Esophagus muscularis mucosa (tissue), 4 donors: Measurements from ENCODE around the gene SUPT4H1. TPM values are rescaled to one million over a fixed set of nuclear protein-coding genes. Genes with fewer than 3 reads are reported as not detected.

Experiments
- DNase-seq: peaks from one replicate; pipeline ENCODE4 v3.0.0-alpha.2; 2017; ENCODE audit errors: extremely low spot score
- H3K27ac ChIP-seq, 4 donors: fragments of 200-600 bp; sonication (generic); replicated peaks in 1 of 4; 1 replicate in 3 of 4; 2 replicates in 1 of 4; pipeline ENCODE4 v1.5.1; 2016 to 2019; ENCODE audit warnings: mild to moderate bottlenecking in 1 of 4
- H3K27me3 ChIP-seq, 4 donors: fragments of 200-600 bp; sonication (generic); one replicate each; pipeline versions ENCODE4 v1.5.1 to v1.6.0; 2016 to 2019
- H3K36me3 ChIP-seq, 4 donors: fragments of 200-600 bp; sonication (generic); one replicate each; pipeline ENCODE4 v1.5.1; 2016 to 2019
- H3K4me1 ChIP-seq, 4 donors: fragments of 200-600 bp; sonication (generic); one replicate each; pipeline ENCODE4 v1.5.1; 2016 to 2019
- H3K4me3 ChIP-seq, 4 donors: fragments of 200-600 bp; sonication (generic); 1 replicate in 2 of 4; 2 replicates in 2 of 4; pipeline ENCODE4 v1.5.1; 2016 to 2019; ENCODE audit warnings: mild to moderate bottlenecking in 4 of 4, moderate library complexity in 1 of 4
- H3K9me3 ChIP-seq, 4 donors: fragments of 200-600 bp; sonication (generic); 1 replicate in 3 of 4; 2 replicates in 1 of 4; pipeline ENCODE4 v1.5.1; 2016 to 2019
- CTCF ChIP-seq, 3 experiments: fragments of 200-600 bp in 2 of 3; fragments of 450-650 bp in 1 of 3; sonication (generic) in 2 of 3; IDR thresholded peaks; one replicate each; pipeline ENCODE4 v1.5.1; 2017 to 2019; ENCODE audit warnings: antibody characterized with exemption in 3 of 3, mild to moderate bottlenecking in 2 of 3, moderate library complexity in 1 of 3
- EP300 ChIP-seq: sonication (generic); formaldehyde crosslinking; IDR thresholded peaks from one replicate; pipeline ENCODE4 v1.6.1; 2017; ENCODE audit warnings: antibody characterized with exemption
- POLR2A ChIP-seq: fragments of 450-650 bp; IDR thresholded peaks from one replicate; pipeline ENCODE4 v1.6.1; 2017; ENCODE audit warnings: antibody characterized with exemption, moderate library complexity, mild to moderate bottlenecking, low read depth
- POLR2AphosphoS5 ChIP-seq, 2 donors: sonication (generic); formaldehyde crosslinking; IDR thresholded peaks; one replicate each; pipeline ENCODE4 v1.6.1; 2017; ENCODE audit warnings: antibody characterized with exemption in 2 of 2
- WGBS: methylation state at CpG from one replicate; pipeline ENCODE4 v1.1.5; 2018; 5-methylcytosine and 5-hydroxymethylcytosine counted together
- intact Hi-C: fragments of 100-400 bp; cut with DNase I; formaldehyde crosslinking; loops from one replicate; pipeline ENCODE4 v1.15.1; 2023
- total RNA-seq, 4 donors: library from RNA; depleted of rRNA; stranded (reverse); fragments of >200 nt; gene quantifications; one replicate each; pipeline versions ENCODE4 v1.1.0 to v1.2.1, GENCODE V29; 2016

The SUPT4H1 gene
- total RNA-seq, 4 donors from 2014 or later, result 35.3 to 59.6 (median 47.0) TPM

GRCh38 chr17:58382108-58382871, 30.3 kb upstream of the SUPT4H1 start:
- Histone ChIP-seq H3K36me3 (no peaks in the 10 kb centered on the region), H3K4me3 (no peak overlapping the region), H3K27ac (no peak overlapping the region), H3K4me1 (peaks cover 0 to 4% (median 0%) of the 10 kb centered on the region in 4 donors), H3K9me3 (no peaks in the 10 kb centered on the region), H3K27me3 (no peaks in the 10 kb centered on the region)
- TF ChIP-seq CTCF (IDR thresholded peaks at IDR 0.05), result no peak
- intact Hi-C loops, result no loop called here
- 49% methylated on average over 4 of the region's 4 CpGs for WGBS
- no peak for DNase-seq

- Histone ChIP-seq H3K9me3 (no peaks in the 10 kb centered on the region), H3K36me3 (no peaks in the 10 kb centered on the region), H3K27ac (no peak overlapping the region), H3K27me3 (no peaks in the 10 kb centered on the region), H3K4me1 (peaks cover 0 to 4% (median 0%) of the 10 kb centered on the region in 4 donors), H3K4me3 (no peak overlapping the region)
- TF ChIP-seq EP300 (no peak), CTCF (IDR thresholded peaks at IDR 0.05) (no peak), POLR2A (no peak), POLR2AphosphoS5 (IDR thresholded peaks at IDR 0.05) (no peak)
- 38% methylated on average over 3 of the region's 3 CpGs for WGBS
- intact Hi-C loops, result no loop called here
- DNase-seq, result no peak
These were observed 29.4 kb upstream of the SUPT4H1 start for GRCh38 chr17:58381124-58382035.

GRCh38 chr17:58380207-58381123, 28.5 kb upstream of the SUPT4H1 start:
- no peak for DNase-seq
- no peak for TF ChIP-seq EP300
- Histone ChIP-seq H3K4me3 (no peak overlapping the region), H3K9me3 (no peaks in the 10 kb centered on the region), H3K4me1 (peaks cover 0 to 4% (median 0%) of the 10 kb centered on the region in 4 donors), H3K27me3 (no peaks in the 10 kb centered on the region), H3K27ac (no peak overlapping the region), H3K36me3 (no peaks in the 10 kb centered on the region)
- WGBS, result 91% methylated on average over 5 of the region's 5 CpGs
- intact Hi-C loops, result no loop called here

- H3K36me3 ChIP-seq, result no peaks in the 10 kb centered on the region
- H3K4me3 ChIP-seq, result no peak overlapping the region
- H3K27ac ChIP-seq, result no peak overlapping the region
- H3K4me1 ChIP-seq, result peaks cover 0 to 4% (median 0%) of the 10 kb centered on the region in 4 donors
- no peak for DNase-seq
- H3K9me3 ChIP-seq, result no peaks in the 10 kb centered on the region
- WGBS, result 70% methylated on average over 3 of the region's 3 CpGs
- intact Hi-C loops, result no loop called here
- no peaks in the 10 kb centered on the region for H3K27me3 ChIP-seq
- TF ChIP-seq POLR2AphosphoS5 (IDR thresholded peaks at IDR 0.05), result no peak
- no peak for TF ChIP-seq EP300
- no peak for TF ChIP-seq CTCF (IDR thresholded peaks at IDR 0.05)
- TF ChIP-seq POLR2A, result no peak
These were observed 27.5 kb upstream of the SUPT4H1 start for GRCh38 chr17:58379511-58379824.
